SK-N-SH treated with all-trans-retinoic acid at 6 μM for 48 hours (cell line): ENCODE results near the gene RGS7.
A peak's percentile ranks its signal among the peaks of the same experiment; 100 is the strongest.

Experiments
- ATAC-seq: fragments of 200-7000 bp; cut with Tn5 transposase; 3 replicates; pipeline ENCODE4 v1.9.1; 2020; ENCODE audit warnings: mild to moderate bottlenecking, moderate library complexity
- ARNTL ChIP-seq: fragments of 450-650 bp; formaldehyde crosslinking; IDR thresholded peaks from 2 replicates; pipeline ENCODE4 v1.5.0; 2020; ENCODE audit warnings: low read depth, mild to moderate bottlenecking, moderate library complexity, borderline replicate concordance
- CSDC2 ChIP-seq: fragments of 250-450 bp; sonication (Bioruptor Pico); IDR thresholded peaks from 2 replicates; pipeline ENCODE4 v1.5.0; 2020; ENCODE audit warnings: mild to moderate bottlenecking, moderate library complexity
- ESRRG ChIP-seq: fragments of 250-450 bp; sonication (Bioruptor Pico); IDR thresholded peaks from 2 replicates; pipeline ENCODE4 v1.6.1; 2021; ENCODE audit warnings: mild to moderate bottlenecking
- GLIS3 ChIP-seq: fragments of 250-450 bp; sonication (Bioruptor Pico); IDR thresholded peaks from 2 replicates; pipeline ENCODE4 v1.5.0; 2020; ENCODE audit warnings: mild to moderate bottlenecking, moderate library complexity
- ISL1 ChIP-seq: fragments of 250-450 bp; sonication (Bioruptor Pico); IDR thresholded peaks from 2 replicates; pipeline ENCODE4 v2.1.2; 2022; ENCODE audit warnings: mild to moderate bottlenecking, moderate library complexity
- OSR1 ChIP-seq: fragments of 250-450 bp; sonication (Bioruptor Pico); IDR thresholded peaks from 2 replicates; pipeline ENCODE4 v1.8.0; 2022; ENCODE audit warnings: moderate library complexity, mild to moderate bottlenecking, inconsistent platforms
- PPARA ChIP-seq: fragments of 250-450 bp; sonication (Bioruptor Pico); IDR thresholded peaks from 2 replicates; pipeline ENCODE4 v1.5.0; 2020; ENCODE audit warnings: mild to moderate bottlenecking, borderline replicate concordance
- RARB ChIP-seq: fragments of 250-450 bp; sonication (Bioruptor Pico); IDR thresholded peaks from 2 replicates; pipeline ENCODE4 v1.8.0; 2021; ENCODE audit warnings: mild to moderate bottlenecking, moderate library complexity
- SNAI2 ChIP-seq: fragments of 250-450 bp; sonication (Bioruptor Pico); IDR thresholded peaks from 2 replicates; pipeline ENCODE4 v1.5.0; 2020; ENCODE audit warnings: mild to moderate bottlenecking, moderate library complexity
- TCF4 ChIP-seq: fragments of 250-450 bp; sonication (Bioruptor Pico); IDR thresholded peaks from 2 replicates; pipeline ENCODE4 v1.8.0; 2021; ENCODE audit warnings: mild to moderate bottlenecking, moderate library complexity, borderline replicate concordance
- TOX ChIP-seq: fragments of 250-450 bp; sonication (Bioruptor Pico); IDR thresholded peaks from 2 replicates; pipeline ENCODE4 v1.8.0; 2021; ENCODE audit warnings: mild to moderate bottlenecking, moderate library complexity, borderline replicate concordance
- ZC3H10 ChIP-seq: fragments of 250-450 bp; sonication (Bioruptor Pico); IDR thresholded peaks from 2 replicates; pipeline ENCODE4 v1.5.1; 2021; ENCODE audit warnings: mild to moderate bottlenecking, moderate library complexity
- ZFP3 ChIP-seq: fragments of 250-450 bp; sonication (Bioruptor Pico); IDR thresholded peaks from 2 replicates; pipeline ENCODE4 v1.5.0; 2020; ENCODE audit warnings: mild to moderate bottlenecking, moderate library complexity
- ZFP30 ChIP-seq: fragments of 450-650 bp; formaldehyde crosslinking; IDR thresholded peaks from 2 replicates; pipeline ENCODE4 v1.5.0; 2022; ENCODE audit warnings: mild to moderate bottlenecking, moderate library complexity
- ZNF565 ChIP-seq: fragments of 450-650 bp; formaldehyde crosslinking; conservative IDR thresholded peaks from 2 replicates; pipeline ENCODE4 v1.5.0; 2020; ENCODE audit warnings: low read depth, mild to moderate bottlenecking, moderate library complexity
- ZNF70 ChIP-seq: fragments of 450-650 bp; formaldehyde crosslinking; IDR thresholded peaks from 2 replicates; pipeline ENCODE4 v1.5.0; 2020; ENCODE audit warnings: mild to moderate bottlenecking, moderate library complexity
- ZNF8 ChIP-seq: fragments of 450-650 bp; formaldehyde crosslinking; IDR thresholded peaks from 2 replicates; pipeline ENCODE4 v1.5.0; 2020; ENCODE audit warnings: mild to moderate bottlenecking, moderate library complexity
- TF ChIP-seq, protein P1 (sequence below): fragments of 250-450 bp; sonication (Bioruptor Pico); IDR thresholded peaks from 2 replicates; pipeline ENCODE4 v1.8.0; 2021; ENCODE audit warnings: low read depth, mild to moderate bottlenecking, moderate library complexity, borderline replicate concordance
- TF ChIP-seq, protein P2 (sequence below): fragments of 250-450 bp; sonication (Bioruptor Pico); IDR thresholded peaks from 2 replicates; pipeline ENCODE4 v1.8.0; 2020; ENCODE audit warnings: mild to moderate bottlenecking, moderate library complexity, borderline replicate concordance
- TF ChIP-seq, protein P3 (sequence below): fragments of 250-450 bp; sonication (Bioruptor Pico); IDR thresholded peaks from 2 replicates; pipeline ENCODE4 v1.5.1; 2021; ENCODE audit warnings: mild to moderate bottlenecking, moderate library complexity
- TF ChIP-seq, protein P4 (sequence below): fragments of 250-450 bp; sonication (Bioruptor Pico); IDR thresholded peaks from 2 replicates; pipeline ENCODE4 v1.5.0; 2020; ENCODE audit warnings: mild to moderate bottlenecking, moderate library complexity

The RGS7 gene

DNA sequence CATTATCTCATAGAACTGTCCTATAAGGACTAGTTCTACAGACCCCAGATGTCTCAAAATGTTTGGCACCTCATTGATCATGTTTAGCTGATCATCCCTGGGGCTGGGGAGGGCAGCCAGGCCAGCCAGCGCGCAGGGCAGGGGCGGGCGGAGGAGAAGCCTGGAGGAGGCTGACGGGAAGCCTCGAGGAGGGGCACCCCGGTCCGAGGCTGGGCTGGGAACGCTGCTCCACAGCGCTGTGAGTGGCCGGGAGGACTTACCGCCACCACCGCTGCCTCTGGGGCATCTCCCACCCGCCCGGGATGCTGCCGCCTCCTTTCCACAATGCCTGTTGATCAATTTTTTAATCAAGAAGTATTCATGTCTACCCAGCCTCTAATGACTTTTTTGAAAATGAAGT, 585.6 kb downstream of the RGS7 start:
- no peak for TF ChIP-seq ZC3H10 (CRISPR knock-in tag)
- TF ChIP-seq, protein P1, sequence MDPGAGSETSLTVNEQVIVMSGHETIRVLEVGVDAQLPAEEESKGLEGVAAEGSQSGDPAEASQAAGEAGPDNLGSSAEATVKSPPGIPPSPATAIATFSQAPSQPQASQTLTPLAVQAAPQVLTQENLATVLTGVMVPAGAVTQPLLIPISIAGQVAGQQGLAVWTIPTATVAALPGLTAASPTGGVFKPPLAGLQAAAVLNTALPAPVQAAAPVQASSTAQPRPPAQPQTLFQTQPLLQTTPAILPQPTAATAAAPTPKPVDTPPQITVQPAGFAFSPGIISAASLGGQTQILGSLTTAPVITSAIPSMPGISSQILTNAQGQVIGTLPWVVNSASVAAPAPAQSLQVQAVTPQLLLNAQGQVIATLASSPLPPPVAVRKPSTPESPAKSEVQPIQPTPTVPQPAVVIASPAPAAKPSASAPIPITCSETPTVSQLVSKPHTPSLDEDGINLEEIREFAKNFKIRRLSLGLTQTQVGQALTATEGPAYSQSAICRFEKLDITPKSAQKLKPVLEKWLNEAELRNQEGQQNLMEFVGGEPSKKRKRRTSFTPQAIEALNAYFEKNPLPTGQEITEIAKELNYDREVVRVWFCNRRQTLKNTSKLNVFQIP (CRISPR knock-in tag) = no peak
- TF ChIP-seq ZNF8 (CRISPR knock-in tag) = no peak
- no peak for TF ChIP-seq RARB
- no peak for ATAC-seq

DNA sequence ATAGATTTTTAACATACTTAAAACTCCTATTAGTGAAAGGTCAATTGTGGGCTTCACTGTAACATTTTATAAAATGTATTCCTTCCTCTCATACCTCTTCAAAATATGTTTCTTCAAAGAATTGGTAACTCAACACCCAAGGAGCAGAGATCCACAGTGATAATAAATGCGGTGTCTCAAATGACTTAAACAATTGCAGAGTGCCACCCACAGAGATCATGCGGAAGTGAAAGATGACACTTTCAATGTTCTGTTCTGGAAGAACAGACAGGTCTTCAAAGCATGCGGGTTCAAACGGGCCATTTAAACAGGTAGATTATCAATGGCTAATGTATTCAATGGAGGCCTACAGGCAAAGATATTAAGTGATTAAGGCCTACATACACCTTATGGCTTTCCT, 588.0 kb downstream of the RGS7 start:
- TF ChIP-seq ARNTL (CRISPR knock-in tag) (no peak), PPARA (CRISPR knock-in tag) (no peak), RARB (no peak), OSR1 (no peak), ZNF8 (CRISPR knock-in tag) (no peak), ZFP3 (no peak)
- TF ChIP-seq, protein P1 (CRISPR knock-in tag) = no peak
- TF ChIP-seq, protein P2, sequence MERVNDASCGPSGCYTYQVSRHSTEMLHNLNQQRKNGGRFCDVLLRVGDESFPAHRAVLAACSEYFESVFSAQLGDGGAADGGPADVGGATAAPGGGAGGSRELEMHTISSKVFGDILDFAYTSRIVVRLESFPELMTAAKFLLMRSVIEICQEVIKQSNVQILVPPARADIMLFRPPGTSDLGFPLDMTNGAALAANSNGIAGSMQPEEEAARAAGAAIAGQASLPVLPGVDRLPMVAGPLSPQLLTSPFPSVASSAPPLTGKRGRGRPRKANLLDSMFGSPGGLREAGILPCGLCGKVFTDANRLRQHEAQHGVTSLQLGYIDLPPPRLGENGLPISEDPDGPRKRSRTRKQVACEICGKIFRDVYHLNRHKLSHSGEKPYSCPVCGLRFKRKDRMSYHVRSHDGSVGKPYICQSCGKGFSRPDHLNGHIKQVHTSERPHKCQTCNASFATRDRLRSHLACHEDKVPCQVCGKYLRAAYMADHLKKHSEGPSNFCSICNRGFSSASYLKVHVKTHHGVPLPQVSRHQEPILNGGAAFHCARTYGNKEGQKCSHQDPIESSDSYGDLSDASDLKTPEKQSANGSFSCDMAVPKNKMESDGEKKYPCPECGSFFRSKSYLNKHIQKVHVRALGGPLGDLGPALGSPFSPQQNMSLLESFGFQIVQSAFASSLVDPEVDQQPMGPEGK (CRISPR knock-in tag) = no peak
- peak; percentile 34 for ATAC-seq

DNA sequence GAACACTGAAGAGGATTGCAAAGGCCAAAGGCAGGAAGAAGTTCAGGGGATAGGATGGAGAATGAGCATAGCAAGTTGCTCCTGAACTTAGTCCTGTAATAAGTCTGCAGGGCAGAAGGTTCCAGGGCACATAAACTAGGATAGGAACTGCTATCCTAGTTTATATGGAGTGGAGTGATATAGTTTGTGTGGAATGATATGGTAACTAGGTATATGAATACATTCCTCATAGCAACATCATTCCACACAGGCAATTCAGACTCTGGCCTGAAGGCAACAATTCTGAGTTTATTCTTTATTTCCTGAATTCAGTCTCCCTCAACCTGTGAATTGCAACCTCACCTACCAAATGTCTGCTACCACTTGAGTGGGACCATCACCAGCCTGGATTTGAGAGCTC, 590.2 kb downstream of the RGS7 start:
- TF ChIP-seq GLIS3 (CRISPR knock-in tag) (no peak), ZFP3 (no peak), ZNF565 (CRISPR knock-in tag) (no peak), PPARA (CRISPR knock-in tag) (no peak), ISL1 (no peak), ESRRG (CRISPR knock-in tag) (no peak), CSDC2 (CRISPR knock-in tag) (no peak), OSR1 (no peak), ARNTL (CRISPR knock-in tag) (no peak), SNAI2 (CRISPR knock-in tag) (no peak), TOX (CRISPR knock-in tag) (no peak), ZFP30 (CRISPR knock-in tag) (no peak), ZC3H10 (CRISPR knock-in tag) (no peak), TCF4 (CRISPR knock-in tag) (no peak), RARB (no peak), ZNF70 (CRISPR knock-in tag) (no peak)
- TF ChIP-seq, protein P3, sequence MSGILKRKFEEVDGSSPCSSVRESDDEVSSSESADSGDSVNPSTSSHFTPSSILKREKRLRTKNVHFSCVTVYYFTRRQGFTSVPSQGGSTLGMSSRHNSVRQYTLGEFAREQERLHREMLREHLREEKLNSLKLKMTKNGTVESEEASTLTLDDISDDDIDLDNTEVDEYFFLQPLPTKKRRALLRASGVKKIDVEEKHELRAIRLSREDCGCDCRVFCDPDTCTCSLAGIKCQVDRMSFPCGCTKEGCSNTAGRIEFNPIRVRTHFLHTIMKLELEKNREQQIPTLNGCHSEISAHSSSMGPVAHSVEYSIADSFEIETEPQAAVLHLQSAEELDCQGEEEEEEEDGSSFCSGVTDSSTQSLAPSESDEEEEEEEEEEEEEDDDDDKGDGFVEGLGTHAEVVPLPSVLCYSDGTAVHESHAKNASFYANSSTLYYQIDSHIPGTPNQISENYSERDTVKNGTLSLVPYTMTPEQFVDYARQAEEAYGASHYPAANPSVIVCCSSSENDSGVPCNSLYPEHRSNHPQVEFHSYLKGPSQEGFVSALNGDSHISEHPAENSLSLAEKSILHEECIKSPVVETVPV (CRISPR knock-in tag) = no peak
- TF ChIP-seq, protein P4, sequence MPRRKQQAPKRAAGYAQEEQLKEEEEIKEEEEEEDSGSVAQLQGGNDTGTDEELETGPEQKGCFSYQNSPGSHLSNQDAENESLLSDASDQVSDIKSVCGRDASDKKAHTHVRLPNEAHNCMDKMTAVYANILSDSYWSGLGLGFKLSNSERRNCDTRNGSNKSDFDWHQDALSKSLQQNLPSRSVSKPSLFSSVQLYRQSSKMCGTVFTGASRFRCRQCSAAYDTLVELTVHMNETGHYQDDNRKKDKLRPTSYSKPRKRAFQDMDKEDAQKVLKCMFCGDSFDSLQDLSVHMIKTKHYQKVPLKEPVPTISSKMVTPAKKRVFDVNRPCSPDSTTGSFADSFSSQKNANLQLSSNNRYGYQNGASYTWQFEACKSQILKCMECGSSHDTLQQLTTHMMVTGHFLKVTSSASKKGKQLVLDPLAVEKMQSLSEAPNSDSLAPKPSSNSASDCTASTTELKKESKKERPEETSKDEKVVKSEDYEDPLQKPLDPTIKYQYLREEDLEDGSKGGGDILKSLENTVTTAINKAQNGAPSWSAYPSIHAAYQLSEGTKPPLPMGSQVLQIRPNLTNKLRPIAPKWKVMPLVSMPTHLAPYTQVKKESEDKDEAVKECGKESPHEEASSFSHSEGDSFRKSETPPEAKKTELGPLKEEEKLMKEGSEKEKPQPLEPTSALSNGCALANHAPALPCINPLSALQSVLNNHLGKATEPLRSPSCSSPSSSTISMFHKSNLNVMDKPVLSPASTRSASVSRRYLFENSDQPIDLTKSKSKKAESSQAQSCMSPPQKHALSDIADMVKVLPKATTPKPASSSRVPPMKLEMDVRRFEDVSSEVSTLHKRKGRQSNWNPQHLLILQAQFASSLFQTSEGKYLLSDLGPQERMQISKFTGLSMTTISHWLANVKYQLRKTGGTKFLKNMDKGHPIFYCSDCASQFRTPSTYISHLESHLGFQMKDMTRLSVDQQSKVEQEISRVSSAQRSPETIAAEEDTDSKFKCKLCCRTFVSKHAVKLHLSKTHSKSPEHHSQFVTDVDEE = no peak
- TF ChIP-seq, all 23 proteins: peak for 0
- peak; percentile 70 for ATAC-seq
